Stimulated activated CD4-positive, alpha-beta T cell treated with anti-CD3 and anti-CD28 coated beads, TNF-alpha, amount 100 ng/mL, for 24 hours (primary cell): Measurements from ENCODE around the gene FGB.

Source experiments
- DNase-seq, 3 experiments: peaks; one replicate each; pipeline ENCODE4 v3.0.0-alpha.2; 2020; ENCODE audit warnings: low read depth in 3 of 3

Gene FGB

DNA sequence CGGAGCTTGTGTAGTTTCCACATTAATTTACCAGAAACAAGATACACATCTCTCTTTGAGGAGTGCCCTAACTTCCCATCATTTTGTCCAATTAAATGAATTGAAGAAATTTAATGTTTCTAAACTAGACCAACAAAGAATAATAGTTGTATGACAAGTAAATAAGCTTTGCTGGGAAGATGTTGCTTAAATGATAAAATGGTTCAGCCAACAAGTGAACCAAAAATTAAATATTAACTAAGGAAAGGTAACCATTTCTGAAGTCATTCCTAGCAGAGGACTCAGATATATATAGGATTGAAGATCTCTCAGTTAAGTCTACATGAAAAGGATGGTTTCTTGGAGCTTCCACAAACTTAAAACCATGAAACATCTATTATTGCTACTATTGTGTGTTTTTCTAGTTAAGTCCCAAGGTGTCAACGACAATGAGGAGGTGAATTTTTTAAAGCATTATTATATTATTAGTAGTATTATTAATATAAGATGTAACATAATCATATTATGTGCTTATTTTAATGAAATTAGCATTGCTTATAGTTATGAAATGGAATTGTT is at the start of gene FGB:
FGB (plus strand) TSS at position 315 of the 558 bp plus-strand sequence; CDS start at position 323, 8 bp downstream.
- no peak for DNase-seq

DNA sequence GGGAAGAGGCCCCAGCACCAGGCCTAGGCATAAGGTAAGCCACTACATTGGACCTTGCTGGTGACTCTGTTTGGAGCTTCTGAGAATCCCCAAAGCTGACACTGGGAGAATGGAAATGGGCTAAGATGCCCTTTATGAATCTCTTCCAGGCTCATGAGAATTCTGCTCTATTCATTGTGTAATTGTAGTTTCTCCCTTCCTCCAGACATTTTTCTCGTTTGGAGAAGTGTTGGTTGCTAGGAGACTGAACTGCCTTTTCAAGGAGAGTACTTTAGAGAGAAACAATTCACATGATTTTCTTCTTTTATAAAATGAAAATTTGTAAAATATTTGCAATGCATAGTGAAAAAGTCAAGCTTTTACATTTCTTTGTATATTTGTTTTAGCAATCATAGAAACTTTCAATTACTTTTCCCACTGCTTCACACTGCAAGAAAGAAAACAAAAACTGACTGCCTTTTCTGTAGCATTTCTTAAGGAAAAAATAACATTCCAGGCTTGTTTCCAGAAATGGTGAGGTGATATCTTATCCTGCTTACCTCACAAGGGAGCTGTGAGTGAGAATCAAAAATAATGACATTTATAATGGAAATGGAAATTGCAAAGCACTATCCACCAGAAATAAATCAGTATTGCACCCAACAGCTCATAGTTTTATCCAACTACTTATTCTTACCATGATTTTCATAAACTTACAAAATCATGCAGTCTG is 46.3 kb upstream of the FGB start:
- no peak for DNase-seq

DNA sequence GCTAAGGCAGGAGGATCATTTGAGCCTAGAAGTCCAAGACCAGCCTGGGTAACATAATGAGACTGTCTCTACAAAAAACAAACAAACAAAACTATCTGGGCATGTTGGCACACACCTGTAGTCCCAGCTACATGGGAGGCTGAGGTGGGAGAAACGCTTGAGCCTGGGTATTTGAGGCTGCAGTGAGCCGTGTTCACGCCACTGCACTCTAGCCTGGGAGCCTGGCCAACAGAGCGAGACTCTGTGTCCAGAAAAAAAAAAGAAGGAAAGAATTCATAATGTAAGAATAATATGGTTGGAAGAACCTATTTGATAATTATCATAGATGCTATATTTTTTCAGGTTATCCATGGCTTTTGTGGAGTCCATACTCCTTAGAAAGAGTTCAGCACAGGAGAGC is 45.2 kb upstream of the FGB start:
- DNase-seq = no peak

DNA sequence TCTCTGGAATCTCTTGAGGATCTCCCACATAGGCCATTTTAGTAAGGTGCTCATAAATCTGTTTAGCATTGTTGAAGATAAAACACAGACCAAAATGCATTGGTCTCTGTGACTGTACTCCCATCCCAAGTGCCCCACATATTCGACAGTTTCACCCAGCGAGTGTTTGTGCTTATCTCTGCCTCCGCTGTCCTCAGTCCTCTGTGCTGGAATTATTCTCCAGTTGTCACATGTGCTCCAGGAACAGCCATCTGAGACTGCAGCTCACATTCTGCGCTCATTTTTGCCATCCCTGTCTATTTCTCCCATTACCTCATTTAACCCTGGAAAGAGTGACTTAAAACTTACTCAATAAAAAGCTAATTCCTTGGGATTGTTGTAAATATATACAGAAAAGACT is 43.6 kb upstream of the FGB start:
- no peak for DNase-seq

DNA sequence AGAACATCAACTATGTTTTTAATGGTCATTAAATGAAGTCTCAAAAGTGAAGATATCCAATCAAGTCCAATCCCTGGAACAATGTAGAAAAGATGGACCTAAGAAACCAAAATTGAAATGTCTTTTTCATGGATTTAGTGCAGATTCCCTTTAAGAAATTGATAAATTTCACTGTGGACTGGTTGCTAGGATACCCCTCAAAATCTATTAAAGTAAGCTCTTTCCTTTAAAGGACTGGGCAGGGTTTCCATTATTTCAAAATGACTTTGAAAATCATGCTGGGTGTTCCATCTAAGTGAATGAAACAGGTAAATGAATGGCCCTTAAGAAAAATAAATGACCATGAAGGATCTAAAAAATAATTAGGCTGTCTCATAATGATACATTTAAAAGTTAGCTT is 41.2 kb upstream of the FGB start:
- DNase-seq = no peak

DNA sequence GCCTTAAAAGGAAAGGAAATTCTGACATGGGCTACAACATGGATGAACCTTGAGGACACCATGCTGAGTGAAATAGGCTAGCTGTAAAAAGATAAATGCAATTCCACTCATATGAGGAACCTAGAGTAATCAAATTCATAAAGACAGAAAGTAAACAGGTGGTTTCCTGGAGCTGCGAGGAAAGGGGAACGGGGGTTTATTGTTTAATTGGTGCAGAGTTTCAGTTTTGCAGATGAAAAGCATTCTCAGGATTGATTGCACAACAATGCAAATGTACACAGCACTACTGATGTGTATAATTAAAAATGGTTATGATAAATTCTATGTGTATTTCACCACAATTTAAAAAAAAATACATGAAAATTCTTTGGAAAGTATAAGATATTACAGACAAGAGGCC is 36.7 kb upstream of the FGB start:
- DNase-seq = no peak

DNA sequence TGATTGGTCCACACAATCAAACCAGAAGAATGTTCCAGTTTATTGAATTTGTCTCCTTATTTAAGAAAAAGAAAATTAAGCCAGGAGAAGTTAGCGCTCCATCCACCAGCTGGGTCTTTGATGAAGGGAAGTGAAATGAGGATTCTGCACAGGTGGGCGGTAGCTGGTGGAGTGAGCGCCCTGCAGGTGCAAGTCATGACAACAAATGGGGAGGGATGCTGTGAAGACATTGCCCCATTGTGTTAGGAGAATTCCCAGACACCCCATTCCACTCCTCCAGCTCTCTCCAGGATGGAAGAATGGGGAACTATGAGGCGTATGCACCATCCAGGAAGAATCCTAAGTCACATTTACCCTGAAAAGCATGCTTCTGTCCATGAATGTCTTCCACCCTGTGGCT is 35.5 kb upstream of the FGB start:
- no peak for DNase-seq

DNA sequence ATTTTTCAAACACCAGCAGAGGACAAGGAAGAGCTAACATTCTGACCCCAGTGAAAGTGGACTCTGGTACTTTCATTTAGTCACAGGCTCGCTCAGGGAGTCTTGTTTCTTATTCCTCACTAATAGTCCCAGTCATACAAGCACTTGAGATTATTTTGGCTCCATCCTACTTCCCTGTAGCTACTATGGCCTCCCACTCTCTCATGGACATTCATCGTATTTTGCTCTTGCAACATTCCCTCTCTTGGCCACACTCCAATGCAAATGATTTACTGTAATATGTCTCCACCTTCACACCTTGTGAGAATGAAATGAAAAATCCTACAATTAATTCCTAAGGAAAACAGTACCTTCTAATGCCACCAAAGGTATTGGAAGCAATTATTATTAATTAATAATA is 33.9 kb upstream of the FGB start:
- DNase-seq = no peak

DNA sequence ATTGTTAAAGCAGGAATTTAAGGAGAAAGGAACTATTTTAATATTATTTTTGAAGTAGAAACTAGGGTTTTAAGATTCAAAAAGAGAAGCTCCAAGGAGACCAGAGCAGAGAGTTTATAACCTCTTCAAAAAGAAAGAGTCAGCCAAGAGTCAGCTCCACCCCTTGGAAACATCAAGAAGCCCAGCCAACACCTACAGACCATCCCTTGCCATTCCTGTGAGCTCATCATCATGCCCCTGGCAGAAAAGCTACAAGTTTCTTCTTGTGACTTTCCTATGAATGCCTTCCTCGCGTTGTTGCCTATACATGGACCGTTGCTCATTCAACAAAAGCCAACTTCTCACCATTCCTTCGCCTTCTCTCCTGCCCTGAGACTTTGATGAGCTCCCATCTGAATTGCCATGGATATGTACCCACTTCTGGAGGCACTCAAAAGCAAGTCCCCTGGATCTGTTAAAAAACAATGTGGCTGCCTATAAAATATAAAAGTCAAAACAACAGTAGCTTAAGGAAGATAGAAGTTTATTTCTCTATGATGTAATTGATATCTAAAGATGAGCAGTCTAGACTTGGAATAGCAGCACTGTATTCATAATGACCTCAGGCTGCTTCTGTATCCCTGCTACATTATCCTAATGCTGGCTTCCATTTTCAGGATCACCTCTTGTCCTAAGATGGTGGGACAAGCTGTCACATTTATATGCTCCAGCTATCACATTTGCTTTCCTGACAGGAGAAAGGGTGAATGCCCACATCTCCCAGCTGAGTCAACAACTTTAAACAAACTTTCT is 32.9 kb upstream of the FGB start:
- DNase-seq = no peak

DNA sequence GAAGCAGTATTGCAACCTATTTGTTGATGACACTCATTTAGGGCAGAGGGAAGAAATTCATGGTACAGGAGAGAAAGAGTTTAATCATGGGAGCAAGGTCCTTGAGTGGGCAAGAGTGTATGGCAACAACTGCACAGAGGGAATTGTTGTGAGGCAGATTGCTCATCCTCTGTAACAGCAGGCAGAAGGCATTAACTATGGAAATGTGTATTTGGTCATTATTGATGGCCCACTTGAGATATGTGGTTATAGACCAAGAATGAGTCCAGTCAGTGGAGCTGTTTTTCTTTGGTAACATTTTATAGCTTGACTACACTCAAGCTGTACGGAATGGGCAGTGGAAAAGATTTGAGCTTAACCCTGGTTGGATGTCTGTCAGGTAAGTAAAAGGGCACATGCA is 28.5 kb upstream of the FGB start:
- no peak for DNase-seq

DNA sequence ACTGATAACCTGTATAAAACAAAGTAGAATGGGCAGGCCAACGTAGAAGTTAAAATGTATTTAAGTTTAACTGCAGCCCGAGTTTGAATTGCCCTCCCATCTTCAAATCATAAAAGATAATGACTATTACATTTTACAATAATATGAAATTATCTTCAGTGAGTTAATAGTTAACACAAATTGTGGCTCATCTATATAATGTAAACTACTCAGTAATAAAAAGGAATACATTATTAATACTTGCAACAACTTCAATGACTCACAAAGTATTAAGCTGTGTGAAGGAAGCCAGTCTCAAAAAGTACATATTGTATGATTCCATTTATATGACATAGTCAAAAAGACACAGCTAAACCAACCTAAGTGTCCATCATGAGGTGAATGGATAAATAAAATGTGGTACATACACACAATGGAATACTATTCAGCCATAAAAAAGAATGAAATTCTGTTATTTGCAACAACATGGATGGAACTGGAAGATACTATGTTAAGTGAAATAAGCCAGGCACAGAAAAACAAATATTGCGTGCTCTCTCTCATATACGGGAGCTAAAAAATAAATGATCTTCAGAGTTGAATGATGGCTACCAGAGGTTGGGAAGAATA is 20.4 kb upstream of the FGB start:
- DNase-seq = no peak

DNA sequence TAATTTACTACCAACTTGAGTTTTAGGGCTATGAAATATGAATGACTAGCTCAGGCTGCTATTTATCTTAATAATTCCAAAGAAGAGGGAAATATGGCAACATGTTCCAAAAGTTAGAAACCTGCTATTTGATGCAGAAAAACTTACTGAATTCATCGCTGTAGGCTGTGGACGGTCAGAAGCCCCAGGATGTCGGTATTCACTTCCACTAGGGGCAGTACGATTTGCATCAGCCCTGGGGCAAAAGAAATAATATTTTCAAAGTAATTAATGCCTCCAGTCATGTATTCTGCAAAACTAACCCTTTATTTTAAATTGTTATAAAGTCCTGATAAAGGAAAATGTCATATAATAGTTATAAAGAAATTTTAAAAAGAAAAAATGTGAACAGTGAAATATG is 17.1 kb upstream of the FGB start:
- no peak for DNase-seq

DNA sequence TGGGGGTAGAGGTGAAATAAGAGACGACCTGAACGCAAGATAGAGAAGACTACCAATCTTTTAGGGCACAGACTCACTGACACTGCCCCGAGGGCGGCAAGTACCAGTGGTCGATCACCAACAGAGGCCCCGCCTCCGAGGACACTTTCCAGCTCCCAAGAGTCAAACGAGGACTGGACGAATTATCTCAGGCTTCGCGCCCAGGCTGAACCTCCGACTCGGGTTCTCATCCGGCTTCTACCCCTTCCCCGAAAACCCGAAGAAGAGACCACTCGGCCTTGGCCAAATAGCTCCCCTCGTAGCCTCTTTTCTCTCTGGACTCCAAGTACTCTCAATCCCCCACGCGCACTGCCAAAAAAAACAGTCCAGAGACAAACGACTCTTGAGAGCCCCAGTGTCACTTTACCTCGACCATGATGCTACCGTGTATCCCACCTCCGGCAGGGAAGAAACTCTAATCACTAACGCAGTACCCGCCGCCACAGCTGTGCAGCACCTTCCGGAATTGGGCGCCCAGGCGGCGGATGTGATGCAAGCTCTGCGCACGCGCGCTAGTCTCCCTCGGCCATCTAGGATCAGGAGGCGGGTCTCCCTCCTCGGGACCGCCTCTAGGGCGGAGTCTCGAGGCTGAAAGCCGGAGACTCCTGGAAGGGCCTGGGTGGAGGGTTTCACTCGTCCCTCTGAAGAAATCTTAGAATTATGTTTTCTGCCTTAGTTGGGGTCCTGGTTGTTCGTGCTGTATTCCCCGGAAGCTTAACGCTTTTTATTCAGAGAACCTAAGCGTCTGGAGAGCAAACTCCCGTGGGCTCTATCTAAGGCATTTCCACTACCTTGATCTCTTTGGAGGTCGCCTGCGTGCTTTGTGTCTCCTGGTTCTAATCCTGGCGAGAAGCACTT is 12.7 kb upstream of the FGB start, which contains the start of gene PLRG1:
PLRG1 (minus strand) TSS at position 507 of the 897 bp plus-strand sequence; CDS start at position 415, 92 bp downstream.
- DNase-seq = peak; percentile 92 to 95 (median 94)

DNA sequence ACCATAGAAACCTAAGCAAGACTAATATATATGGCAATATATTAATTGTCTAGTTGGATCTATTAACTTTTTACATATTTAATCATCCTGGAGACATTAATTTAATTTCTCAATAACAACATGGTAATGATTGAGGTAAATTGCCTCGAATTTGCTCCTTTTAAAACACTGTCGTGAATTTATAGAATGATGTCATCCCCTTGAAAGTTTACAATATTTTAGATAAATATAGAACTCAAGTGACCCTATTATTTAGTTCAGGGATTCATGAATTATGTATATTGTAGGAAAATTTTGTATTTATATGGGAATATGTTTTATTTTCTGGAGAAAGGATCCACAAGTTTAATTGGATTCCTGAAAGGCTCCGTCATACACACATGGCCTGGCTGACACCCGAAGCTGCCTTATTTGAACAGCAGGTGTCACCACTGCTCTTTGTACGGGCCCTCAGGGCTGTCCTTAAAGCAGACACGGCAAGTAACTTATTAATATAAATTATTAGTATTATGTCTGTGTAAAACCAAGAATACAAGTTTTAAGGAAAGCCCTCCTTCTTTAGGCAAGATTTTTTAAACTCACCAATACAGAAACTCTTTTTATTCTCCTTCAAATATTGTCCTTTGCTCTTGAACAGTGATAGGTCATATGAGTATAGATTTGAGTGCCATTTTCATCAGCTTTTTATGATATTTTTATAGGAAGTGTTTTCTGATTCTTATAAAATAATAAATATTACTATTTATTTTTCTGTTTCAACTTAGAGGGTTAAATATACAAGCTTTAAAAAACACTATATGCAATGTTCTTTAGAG is 10.7 kb upstream of the FGB start:
- peak; percentile 50 to 64 (median 57) for DNase-seq

DNA sequence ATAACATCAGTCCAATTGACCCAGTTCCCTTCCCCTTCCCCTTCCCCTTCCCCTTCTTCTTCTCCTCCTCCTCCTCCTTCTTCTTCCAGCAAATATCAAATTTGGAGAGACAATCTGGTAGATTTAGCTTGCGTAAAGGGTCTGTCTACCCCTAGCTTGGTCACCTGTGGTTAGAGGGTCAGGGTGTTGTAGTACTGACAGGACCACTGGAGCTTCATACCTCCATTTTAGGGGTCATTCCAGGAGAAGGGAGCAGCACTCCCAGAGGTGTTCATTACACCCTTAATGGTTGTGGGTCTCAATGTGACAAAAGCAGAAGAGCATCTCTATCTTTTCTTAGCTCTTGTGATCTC is 3.7 kb upstream of the FGB start:
- no peak for DNase-seq

DNA sequence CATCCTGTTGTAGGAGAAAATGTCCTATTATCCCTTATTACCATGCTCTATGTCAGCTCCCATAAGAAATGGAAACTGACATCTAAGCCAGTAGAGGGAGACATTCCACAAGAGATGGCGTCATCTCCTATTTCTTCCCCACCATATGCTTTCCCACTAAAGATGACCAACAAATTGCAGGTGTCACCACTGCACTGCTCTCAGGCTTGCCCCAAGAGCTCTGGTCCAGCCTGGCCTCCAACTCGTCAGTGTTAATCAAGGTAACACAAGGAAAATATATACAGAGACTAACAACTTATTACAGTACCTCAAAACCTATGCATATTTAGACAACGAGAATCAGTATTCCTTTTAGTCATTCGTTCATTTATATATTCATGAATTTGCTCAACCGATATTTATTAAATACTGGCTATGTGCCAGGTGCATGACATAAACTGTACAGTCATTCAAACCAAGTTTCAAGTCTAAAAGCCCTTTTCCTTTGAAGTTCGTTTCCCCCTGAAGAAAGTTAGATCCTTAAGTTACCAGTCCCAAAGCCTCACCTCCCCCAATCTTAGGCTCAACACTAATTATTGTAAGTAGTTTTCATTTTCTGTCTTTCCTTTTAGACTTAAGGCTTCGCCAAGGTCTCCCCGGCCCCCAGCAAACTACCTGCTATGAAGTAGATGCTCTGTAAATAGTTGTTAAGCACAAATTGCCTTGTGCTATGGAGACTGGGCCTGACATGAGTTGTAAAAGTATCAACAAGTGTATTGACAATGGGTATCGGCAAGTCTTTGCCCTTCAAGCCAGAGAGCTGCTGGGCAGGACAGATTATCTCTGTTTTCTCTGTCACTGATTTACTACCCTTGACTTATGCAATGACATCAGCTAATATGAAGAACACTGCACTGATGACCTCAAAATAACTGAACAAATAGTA is 3.1 kb upstream of the FGB start:
- no peak for DNase-seq

DNA sequence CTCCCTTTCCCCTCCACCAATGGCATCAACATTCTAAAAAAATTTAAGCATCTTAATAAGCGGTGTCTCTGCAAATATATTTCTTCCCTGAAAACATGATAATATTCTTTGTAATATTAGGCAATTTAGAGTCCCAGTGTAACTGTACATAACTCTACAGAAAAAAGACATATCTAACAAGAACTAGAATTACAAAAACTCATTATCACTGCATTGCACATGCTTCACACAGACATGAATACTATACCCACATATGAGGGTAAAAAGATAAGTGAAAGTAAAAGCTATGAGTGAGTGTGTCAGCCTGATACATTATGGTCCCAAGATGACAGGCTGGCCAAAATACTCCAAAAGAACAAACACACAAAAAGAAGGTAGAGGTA is 2.4 kb upstream of the FGB start:
- DNase-seq = no peak

DNA sequence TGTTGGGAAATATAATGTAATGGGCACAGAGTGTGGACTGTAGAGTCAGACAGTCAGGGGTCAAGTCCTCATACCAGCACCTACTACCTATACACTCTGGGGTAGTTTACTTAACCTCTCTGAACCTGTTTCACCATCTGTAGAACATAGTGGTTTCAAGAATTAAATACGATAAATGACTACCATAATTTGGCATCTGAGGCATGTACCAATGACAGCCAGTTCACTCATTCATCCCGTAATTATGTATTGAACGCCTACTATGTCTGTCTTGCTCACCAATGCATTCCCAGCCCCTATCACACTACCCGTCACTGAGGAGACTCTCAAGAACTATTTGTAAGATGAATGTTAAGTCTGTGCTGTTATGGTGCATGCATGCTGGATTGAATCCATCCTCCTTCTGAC is 2.0 kb upstream of the FGB start:
- no peak for DNase-seq

DNA sequence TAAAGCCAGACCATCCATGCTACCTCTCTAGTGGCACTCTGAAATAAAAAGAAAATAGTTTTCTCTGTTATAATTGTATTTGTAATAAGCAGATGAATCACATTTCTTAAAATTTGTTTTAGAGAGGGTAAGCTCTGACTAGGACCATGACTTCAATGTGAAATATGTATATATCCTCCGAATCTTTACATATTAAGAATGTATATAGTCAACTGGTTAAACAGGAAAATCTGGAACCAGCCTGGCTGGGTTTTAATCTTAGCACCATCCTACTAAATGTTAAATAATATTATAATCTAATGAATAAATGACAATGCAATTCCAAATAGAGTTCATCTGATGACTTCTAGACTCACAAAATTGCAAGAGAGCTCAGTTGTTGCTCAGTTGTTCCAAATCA is 1.5 kb downstream of the FGB start:
- no peak for DNase-seq

DNA sequence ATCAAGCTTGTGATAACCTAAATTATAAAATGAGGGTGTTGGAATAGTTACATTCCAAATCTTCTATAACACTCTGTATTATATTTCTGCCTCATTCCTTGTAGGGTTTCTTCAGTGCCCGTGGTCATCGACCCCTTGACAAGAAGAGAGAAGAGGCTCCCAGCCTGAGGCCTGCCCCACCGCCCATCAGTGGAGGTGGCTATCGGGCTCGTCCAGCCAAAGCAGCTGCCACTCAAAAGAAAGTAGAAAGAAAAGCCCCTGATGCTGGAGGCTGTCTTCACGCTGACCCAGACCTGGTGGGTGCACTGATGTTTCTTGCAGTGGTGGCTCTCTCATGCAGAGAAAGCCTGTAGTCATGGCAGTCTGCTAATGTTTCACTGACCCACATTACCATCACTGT is 2.9 kb downstream of the FGB start:
- DNase-seq = no peak
